ENCODE results near the gene GLI3.

Gene GLI3

GRCh38 chr7:42236976-42237810 is at the start of gene GLI3:
Gene GLI3, minus strand, starts transcription at chr7:42237209. Its CDS starts 13,956 bp downstream, at chr7:42223253.
- DNase-seq: no peak

GRCh38 chr7:42285383-42285824 is 48.4 kb upstream of the GLI3 start:
- DNase-seq: no peak

GRCh38 chr7:42283553-42283952 is 46.5 kb upstream of the GLI3 start:
- no peak for DNase-seq

DNA sequence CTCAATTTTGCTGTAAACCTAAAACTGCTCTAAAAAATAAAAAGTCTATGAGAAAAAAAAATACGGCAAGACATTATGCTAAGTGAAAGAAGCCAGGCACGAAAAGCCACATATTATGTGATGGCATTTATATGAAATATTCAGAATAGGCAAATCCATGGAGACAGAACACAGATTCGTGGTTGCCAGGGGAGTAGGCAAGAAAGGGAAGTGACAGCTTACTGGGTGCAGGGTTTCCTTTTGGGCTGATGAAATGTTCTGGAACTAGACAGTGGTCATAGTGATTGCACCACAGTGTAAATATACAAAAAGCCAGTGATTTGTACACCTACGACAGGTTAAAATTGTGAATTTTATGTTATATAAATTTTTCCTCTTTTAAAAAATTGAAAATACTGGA is 41.3 kb upstream of the GLI3 start:
- DNase-seq: no peak

DNA sequence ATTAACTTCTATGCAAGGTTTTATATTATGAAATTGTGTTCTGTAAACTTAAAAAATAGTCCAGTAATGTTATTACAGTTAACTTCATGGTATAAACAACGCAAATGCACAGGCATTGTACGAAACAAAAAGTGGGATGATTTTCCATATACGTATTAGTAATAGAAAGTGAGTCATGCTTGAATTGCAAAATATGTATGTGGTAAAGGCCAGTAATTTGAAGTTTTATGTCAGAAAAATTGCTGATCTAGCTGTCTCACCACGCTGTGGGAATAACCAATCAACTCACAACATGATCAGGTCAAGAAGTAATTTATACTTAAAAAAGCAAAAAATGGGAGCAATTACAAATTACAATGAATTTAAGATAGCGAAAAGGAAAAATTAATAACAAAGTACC is 37.0 kb upstream of the GLI3 start:
- no peak for DNase-seq

DNA sequence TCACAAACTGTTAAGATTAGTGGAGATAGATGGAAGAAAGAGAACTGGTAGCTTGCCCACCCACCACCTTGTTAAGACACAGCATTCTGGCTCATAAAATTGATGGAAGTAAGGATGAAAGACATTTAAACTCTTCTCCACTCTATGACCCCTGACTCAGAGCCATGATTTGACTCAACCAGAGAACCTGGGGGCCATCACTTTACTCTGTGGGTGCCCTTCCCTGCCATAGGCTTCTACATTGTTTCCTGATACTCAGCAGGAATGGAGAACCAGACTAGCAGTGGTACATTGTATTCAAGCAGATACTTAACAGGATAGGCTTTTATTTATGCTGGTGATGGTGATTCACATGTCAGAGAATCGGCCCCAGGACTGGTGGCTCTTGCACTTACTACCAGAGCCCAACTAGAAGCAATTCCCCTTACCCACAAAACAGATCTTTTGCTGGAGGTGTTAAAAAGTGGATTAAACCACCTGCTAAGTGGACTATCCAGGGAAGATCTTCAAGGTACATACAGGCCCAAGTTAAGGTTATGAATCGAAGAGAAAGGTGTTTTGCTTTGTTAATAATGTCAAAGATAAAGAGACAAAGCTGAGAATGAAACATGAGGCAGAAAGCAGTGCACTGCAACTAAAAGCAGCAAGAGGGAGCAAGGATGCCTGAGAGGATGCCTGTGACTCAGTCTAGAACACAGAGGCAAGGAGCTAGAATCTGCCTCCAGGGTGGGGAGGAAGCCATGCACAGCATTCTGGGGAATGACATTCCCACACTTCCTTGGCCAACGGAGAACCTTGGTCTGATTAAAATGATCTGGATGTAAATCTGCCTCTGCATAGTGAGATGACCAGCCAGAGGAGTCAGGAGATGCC is 36.0 kb upstream of the GLI3 start:
- no peak for DNase-seq

- DNase-seq: no peak
Measured at GRCh38 chr7:42269161-42269560, 32.2 kb upstream of the GLI3 start.

GRCh38 chr7:42264702-42265101 is 27.7 kb upstream of the GLI3 start:
- no peak for DNase-seq

GRCh38 chr7:42263971-42264370 is 27.0 kb upstream of the GLI3 start:
- DNase-seq: no peak

GRCh38 chr7:42262964-42263363 is 26.0 kb upstream of the GLI3 start:
- no peak for DNase-seq

DNA sequence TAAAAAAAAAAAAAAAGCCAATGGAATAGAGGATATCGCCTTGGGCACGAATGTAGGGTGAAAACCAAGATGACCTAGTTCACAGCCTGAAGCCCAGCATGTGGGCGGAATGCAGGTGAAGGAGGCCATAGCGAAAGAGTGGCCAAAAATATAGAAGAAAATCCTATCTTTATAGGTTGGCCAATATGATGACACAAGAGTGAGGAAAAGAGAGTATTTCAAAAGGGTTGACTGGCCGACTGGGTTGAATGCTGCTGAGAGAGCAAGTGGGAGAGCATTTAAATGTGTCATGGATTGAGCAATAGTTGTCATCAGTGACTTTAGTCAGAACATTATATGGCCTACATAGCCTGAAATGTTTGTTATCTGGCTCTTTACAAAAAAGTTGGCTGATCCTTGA is 17.2 kb upstream of the GLI3 start:
- no peak for DNase-seq

GRCh38 chr7:42253316-42253715 is 16.3 kb upstream of the GLI3 start:
- no peak for DNase-seq

DNA sequence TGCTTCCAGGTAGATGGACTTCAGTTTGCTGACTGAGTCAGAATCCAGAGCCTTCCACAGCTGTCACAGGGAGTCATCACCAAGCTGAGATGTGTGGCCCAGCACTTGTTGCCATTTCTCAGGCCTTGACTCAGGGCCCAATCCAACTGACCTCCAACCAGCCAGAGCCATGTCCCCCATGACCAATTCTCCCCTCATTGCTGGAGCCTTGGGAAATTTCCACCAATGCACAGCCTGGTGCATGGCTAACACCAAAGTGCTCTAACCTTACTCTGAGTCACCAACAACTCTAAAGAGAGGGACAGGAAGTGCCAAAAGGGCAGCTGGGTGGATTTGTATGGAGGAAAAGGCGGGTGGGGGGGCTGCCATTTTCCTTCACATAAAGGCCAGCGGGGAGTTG is 13.4 kb upstream of the GLI3 start:
- DNase-seq: no peak

GRCh38 chr7:42248579-42248978 is 11.6 kb upstream of the GLI3 start:
- DNase-seq: no peak

DNA sequence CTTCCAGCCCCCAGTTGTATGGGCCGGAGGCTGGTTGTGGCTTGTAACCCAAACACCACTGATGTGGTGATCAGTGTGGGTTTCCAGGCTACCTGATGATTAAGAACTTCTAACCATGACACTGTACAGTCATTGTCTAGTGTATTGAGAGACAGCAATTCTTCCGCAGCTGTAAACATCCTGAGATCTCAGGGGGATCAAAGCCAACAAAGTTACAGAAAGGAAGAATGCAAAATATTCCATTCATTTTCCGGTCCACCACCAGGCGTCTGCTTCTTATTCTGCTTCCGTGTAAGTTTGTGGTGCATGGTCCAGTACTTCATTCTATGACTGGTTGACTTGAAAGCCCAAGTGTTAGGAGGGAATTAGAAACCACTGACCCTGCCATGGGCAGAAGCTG is 10.3 kb upstream of the GLI3 start:
- DNase-seq: no peak

DNA sequence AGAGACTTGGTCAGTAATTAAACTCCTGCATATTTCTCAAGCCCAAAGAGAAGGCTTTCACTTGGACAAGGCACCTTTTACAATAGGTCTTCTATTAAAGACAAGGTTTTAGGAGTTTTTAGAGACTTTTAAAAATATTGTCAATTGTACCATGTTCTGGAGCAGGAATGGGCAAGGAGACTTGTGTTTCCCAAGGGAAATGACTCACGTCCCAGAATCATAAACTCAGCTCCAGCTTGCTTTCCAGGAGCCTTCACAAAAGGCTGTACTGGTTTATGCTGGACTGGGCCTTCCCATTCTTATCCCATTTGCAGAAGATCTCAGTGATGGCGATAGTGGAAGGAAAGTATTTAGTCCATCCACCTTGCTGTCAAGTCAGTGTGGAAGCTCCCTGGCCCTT is 7.8 kb upstream of the GLI3 start:
- DNase-seq: no peak

- DNase-seq: no peak
Measured at GRCh38 chr7:42242381-42242780, 5.4 kb upstream of the GLI3 start.

GRCh38 chr7:42241424-42241823 is 4.4 kb upstream of the GLI3 start:
- DNase-seq: no peak

DNA sequence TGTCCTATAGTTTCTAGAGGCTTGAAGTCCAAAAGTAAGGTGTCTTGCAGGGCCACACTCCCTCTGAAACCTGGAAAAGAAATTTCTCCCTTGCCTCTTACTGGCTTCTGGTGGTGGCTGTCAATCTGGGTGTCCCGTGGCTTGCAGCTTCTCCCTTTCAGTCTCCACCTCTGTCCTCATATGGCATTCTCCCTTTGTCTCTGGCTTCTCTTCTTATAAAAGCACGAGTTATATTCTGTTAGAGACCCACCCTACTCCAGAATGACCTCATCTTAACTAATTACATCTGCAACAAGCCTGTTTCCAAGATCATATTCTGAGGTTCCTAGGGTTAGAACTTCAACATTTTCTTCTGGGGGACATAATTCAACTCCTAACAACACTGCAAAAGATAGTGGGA is 3.4 kb upstream of the GLI3 start:
- DNase-seq: no peak

DNA sequence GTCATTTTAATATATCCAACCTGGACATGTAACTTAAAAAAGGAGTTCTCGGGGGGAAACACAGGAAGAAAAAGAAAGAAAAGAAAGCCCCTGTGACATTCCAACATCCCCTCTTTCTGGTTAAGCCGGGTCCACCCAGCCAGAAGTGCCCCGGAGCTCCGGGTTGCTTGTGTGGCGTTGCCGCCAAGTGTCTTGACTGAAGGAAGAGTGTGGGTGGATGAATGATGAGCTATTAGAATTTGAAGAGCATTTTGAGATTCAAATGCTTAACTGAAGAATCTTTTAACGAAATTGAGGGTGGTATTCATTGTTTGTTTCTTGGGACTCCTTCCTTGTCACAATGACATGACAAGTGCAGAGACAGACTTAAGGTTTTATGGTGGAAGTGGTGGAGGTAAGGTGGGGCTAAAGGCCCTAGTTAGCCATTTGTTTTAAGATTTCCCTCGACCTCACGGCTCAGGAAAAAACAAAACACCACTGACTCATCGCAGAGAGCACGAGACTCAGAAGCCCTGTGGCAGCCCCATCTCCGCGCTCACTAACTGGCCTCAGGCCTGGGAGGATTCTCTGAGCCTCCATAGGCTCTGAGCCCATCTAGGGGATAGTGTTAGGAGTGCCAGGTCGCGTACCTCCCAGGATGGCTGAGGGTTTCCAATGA is 1.8 kb upstream of the GLI3 start:
- no peak for DNase-seq

- DNase-seq: no peak
Measured at GRCh38 chr7:42237811-42238541, 967 bp upstream of the GLI3 start.

- no peak for DNase-seq
Measured at GRCh38 chr7:42236266-42236975, 588 bp downstream of the GLI3 start.

Measured in NCI-H2081 (cell line).